ENCODE results near the gene PLEKHG5.

- TF ChIP-seq CTCF (IDR thresholded peaks at IDR 0.05 in 4 of 5, conservative IDR thresholded peaks at IDR 0.05 in 1 of 5) (no peak), POLR2A (IDR thresholded peaks at IDR 0.05) (no peak)
Observed at GRCh38 chr1:6470132-6471085, 21.1 kb downstream of the PLEKHG5 start.
